ENCODE results near the gene BBS4.
"Not testable (repeated sequence)": the region's sequence is repeated elsewhere in the genome, so short reads cannot be mapped to it uniquely, and the experiment has no call there.

Gene BBS4

GRCh38 chr15:72728249-72728648 is 42.2 kb downstream of the BBS4 start:
- not testable (repeated sequence) for H3K4me3 Mint-ChIP-seq; H3K4me1 Mint-ChIP-seq (ENCODE audit: low read depth); H3K9me3 Mint-ChIP-seq; H3K27ac Mint-ChIP-seq; H3K27me3 Mint-ChIP-seq; DNase-seq
- peaks cover 49% of the 10 kb centered on the region for H3K36me3 Mint-ChIP-seq (ENCODE audit: low read depth)

- peaks cover 53% of the 10 kb centered on the region for H3K36me3 Mint-ChIP-seq (ENCODE audit: low read depth)
- no peak overlapping the region for H3K4me3 Mint-ChIP-seq
- no peak for DNase-seq
- H3K9me3 Mint-ChIP-seq, result no peaks in the 10 kb centered on the region
- peaks cover under 1% of the 10 kb centered on the region for H3K4me1 Mint-ChIP-seq (ENCODE audit: low read depth)
- H3K27me3 Mint-ChIP-seq, result no peaks in the 10 kb centered on the region
- H3K27ac Mint-ChIP-seq, result no peak overlapping the region
Measured at GRCh38 chr15:72728821-72729220, 42.8 kb downstream of the BBS4 start.

GRCh38 chr15:72732086-72732485 is 46.1 kb downstream of the BBS4 start:
- peaks cover 78% of the 10 kb centered on the region for H3K36me3 Mint-ChIP-seq (ENCODE audit: low read depth)

GRCh38 chr15:72732516-72732915 is 46.5 kb downstream of the BBS4 start:
- Mint-ChIP-seq H3K27ac (peak overlapping the region; percentile 38), H3K4me1 (ENCODE audit: low read depth) (peaks cover 4% of the 10 kb centered on the region), H3K4me3 (no peak overlapping the region)

More at GRCh38 chr15:72732086-72732485, 46.1 kb downstream of the BBS4 start:
- Mint-ChIP-seq H3K27ac (no peak overlapping the region), H3K4me3 (no peak overlapping the region), H3K4me1 (ENCODE audit: low read depth) (peaks cover 4% of the 10 kb centered on the region), H3K9me3 (no peaks in the 10 kb centered on the region), H3K27me3 (no peaks in the 10 kb centered on the region)
- DNase-seq, result no peak

GRCh38 chr15:72733941-72734738 is 48.1 kb downstream of the BBS4 start:
- Mint-ChIP-seq H3K4me1 (ENCODE audit: low read depth) (peaks cover 12% of the 10 kb centered on the region), H3K9me3 (no peaks in the 10 kb centered on the region), H3K27ac (no peak overlapping the region), H3K4me3 (no peak overlapping the region), H3K27me3 (no peaks in the 10 kb centered on the region), H3K36me3 (ENCODE audit: low read depth) (peaks cover 86% of the 10 kb centered on the region)
- no peak for DNase-seq

More at GRCh38 chr15:72732516-72732915, 46.5 kb downstream of the BBS4 start:
- no peak for DNase-seq
- Mint-ChIP-seq H3K36me3 (ENCODE audit: low read depth) (peaks cover 78% of the 10 kb centered on the region), H3K27me3 (no peaks in the 10 kb centered on the region), H3K9me3 (no peaks in the 10 kb centered on the region)

GRCh38 chr15:72735111-72735510 is 49.1 kb downstream of the BBS4 start:
- no peak for DNase-seq
- peaks cover 92% of the 10 kb centered on the region for H3K36me3 Mint-ChIP-seq (ENCODE audit: low read depth)
- H3K4me1 Mint-ChIP-seq (ENCODE audit: low read depth), result peaks cover 22% of the 10 kb centered on the region
- no peak overlapping the region for H3K27ac Mint-ChIP-seq
- no peaks in the 10 kb centered on the region for H3K9me3 Mint-ChIP-seq
- no peak overlapping the region for H3K4me3 Mint-ChIP-seq
- H3K27me3 Mint-ChIP-seq, result no peaks in the 10 kb centered on the region

- H3K27ac Mint-ChIP-seq, result no peak overlapping the region
Measured at GRCh38 chr15:72737061-72737460, 51.1 kb downstream of the BBS4 start.

GRCh38 chr15:72737723-72738122 is 51.7 kb downstream of the BBS4 start:
- peaks cover 42% of the 10 kb centered on the region for H3K4me1 Mint-ChIP-seq (ENCODE audit: low read depth)
- no peak overlapping the region for H3K27ac Mint-ChIP-seq
- H3K27me3 Mint-ChIP-seq, result no peaks in the 10 kb centered on the region
- DNase-seq, result no peak
- H3K4me3 Mint-ChIP-seq, result no peak overlapping the region
- peaks cover 92% of the 10 kb centered on the region for H3K36me3 Mint-ChIP-seq (ENCODE audit: low read depth)
- no peaks in the 10 kb centered on the region for H3K9me3 Mint-ChIP-seq

More at GRCh38 chr15:72737061-72737460, 51.1 kb downstream of the BBS4 start:
- Mint-ChIP-seq H3K9me3 (no peaks in the 10 kb centered on the region), H3K27me3 (no peaks in the 10 kb centered on the region), H3K4me3 (no peak overlapping the region), H3K36me3 (ENCODE audit: low read depth) (peaks cover 94% of the 10 kb centered on the region), H3K4me1 (ENCODE audit: low read depth) (peaks cover 41% of the 10 kb centered on the region)
- no peak for DNase-seq

- Mint-ChIP-seq H3K27ac (peak overlapping the region; percentile 67), H3K4me3 (no peak overlapping the region), H3K36me3 (ENCODE audit: low read depth) (peaks cover 76% of the 10 kb centered on the region), H3K9me3 (no peaks in the 10 kb centered on the region), H3K27me3 (no peaks in the 10 kb centered on the region), H3K4me1 (ENCODE audit: low read depth) (peaks cover 38% of the 10 kb centered on the region)
- DNase-seq, result no peak
Measured at GRCh38 chr15:72740219-72740618, 54.2 kb downstream of the BBS4 start.

- H3K36me3 Mint-ChIP-seq (ENCODE audit: low read depth), result peaks cover 72% of the 10 kb centered on the region
- H3K9me3 Mint-ChIP-seq, result no peaks in the 10 kb centered on the region
- H3K4me3 Mint-ChIP-seq, result no peak overlapping the region
- peaks cover 29% of the 10 kb centered on the region for H3K4me1 Mint-ChIP-seq (ENCODE audit: low read depth)
- DNase-seq, result no peak
- H3K27ac Mint-ChIP-seq, result no peak overlapping the region
- no peaks in the 10 kb centered on the region for H3K27me3 Mint-ChIP-seq
Measured at GRCh38 chr15:72749700-72750099, 63.7 kb downstream of the BBS4 start.

GRCh38 chr15:72751751-72752455 is 65.9 kb downstream of the BBS4 start:
- Mint-ChIP-seq H3K27me3 (no peaks in the 10 kb centered on the region), H3K9me3 (no peaks in the 10 kb centered on the region), H3K4me3 (no peak overlapping the region), H3K4me1 (ENCODE audit: low read depth) (peaks cover 42% of the 10 kb centered on the region), H3K36me3 (ENCODE audit: low read depth) (peaks cover 82% of the 10 kb centered on the region), H3K27ac (peak overlapping the region; percentile 66)
- DNase-seq, result no peak

GRCh38 chr15:72754096-72754495 is 68.1 kb downstream of the BBS4 start:
- Mint-ChIP-seq H3K4me1 (ENCODE audit: low read depth) (peaks cover 46% of the 10 kb centered on the region), H3K4me3 (no peak overlapping the region), H3K9me3 (no peaks in the 10 kb centered on the region), H3K36me3 (ENCODE audit: low read depth) (peaks cover 90% of the 10 kb centered on the region), H3K27me3 (no peaks in the 10 kb centered on the region), H3K27ac (peak overlapping the region; percentile 15)
- DNase-seq, result no peak

GRCh38 chr15:72758182-72758581 is 72.2 kb downstream of the BBS4 start:
- no peak overlapping the region for H3K4me3 Mint-ChIP-seq
- no peaks in the 10 kb centered on the region for H3K9me3 Mint-ChIP-seq
- peaks cover 96% of the 10 kb centered on the region for H3K36me3 Mint-ChIP-seq (ENCODE audit: low read depth)
- peak overlapping the region; percentile 16 for H3K27ac Mint-ChIP-seq
- H3K4me1 Mint-ChIP-seq (ENCODE audit: low read depth), result peaks cover 37% of the 10 kb centered on the region
- no peak for DNase-seq
- no peaks in the 10 kb centered on the region for H3K27me3 Mint-ChIP-seq

- Mint-ChIP-seq H3K27me3 (no peaks in the 10 kb centered on the region), H3K4me1 (ENCODE audit: low read depth) (peaks cover 15% of the 10 kb centered on the region), H3K9me3 (no peaks in the 10 kb centered on the region), H3K36me3 (ENCODE audit: low read depth) (peaks cover 95% of the 10 kb centered on the region), H3K27ac (peak overlapping the region; percentile 81), H3K4me3 (no peak overlapping the region)
- no peak for DNase-seq
Measured at GRCh38 chr15:72760590-72761260, 74.7 kb downstream of the BBS4 start.

All from activated T-cell treated with anti-CD3 and anti-CD28 coated beads, Interleukin-2, amount 50 U/mL, for 24 hours (primary cell).